Measurements from ENCODE around the gene SPR.
A peak's percentile ranks its signal among the peaks of the same experiment; 100 is the strongest.

SPR gene

GRCh38 chr2:72887032-72887739 lies at the start of gene SPR:
SPR (plus strand) TSS chr2:72887408; CDS start chr2:72887433, 25 bp downstream.
- DNase-seq, result peak; percentile 85

- DNase-seq, result no peak
Observed at GRCh38 chr2:72840066-72840465, 47.1 kb upstream of the SPR start.

GRCh38 chr2:72841462-72842125 lies 45.6 kb upstream of the SPR start:
- peak; percentile 72 for DNase-seq

- DNase-seq, result no peak
Observed at GRCh38 chr2:72843301-72843700, 43.9 kb upstream of the SPR start.

- no peak for DNase-seq
Observed at GRCh38 chr2:72846171-72847095, 40.8 kb upstream of the SPR start.

- no peak for DNase-seq
Observed at GRCh38 chr2:72847534-72848315, 39.5 kb upstream of the SPR start.

- DNase-seq, result no peak
Observed at GRCh38 chr2:72848436-72849137, 38.6 kb upstream of the SPR start.

- no peak for DNase-seq
Observed at GRCh38 chr2:72849138-72849462, 38.1 kb upstream of the SPR start.

GRCh38 chr2:72851333-72851732 lies 35.9 kb upstream of the SPR start:
- DNase-seq, result peak; percentile 68

GRCh38 chr2:72859831-72860262 lies 27.4 kb upstream of the SPR start:
- peak; percentile 91 for DNase-seq

- DNase-seq, result peak; percentile 97
Observed at GRCh38 chr2:72862239-72862988, 24.8 kb upstream of the SPR start.

GRCh38 chr2:72863046-72863445 lies 24.2 kb upstream of the SPR start:
- no peak for DNase-seq

- no peak for DNase-seq
Observed at GRCh38 chr2:72864500-72864899, 22.7 kb upstream of the SPR start.

- no peak for DNase-seq
Observed at GRCh38 chr2:72871060-72871459, 16.1 kb upstream of the SPR start.

GRCh38 chr2:72871880-72872279 lies 15.3 kb upstream of the SPR start:
- no peak for DNase-seq

- DNase-seq, result no peak
Observed at GRCh38 chr2:72883356-72883962, 3.7 kb upstream of the SPR start.

- DNase-seq, result no peak
Observed at GRCh38 chr2:72886505-72887031, 640 bp upstream of the SPR start.

- DNase-seq, result peak; percentile 96
Observed at GRCh38 chr2:72887740-72888437, 681 bp downstream of the SPR start.

GRCh38 chr2:72888438-72889202 lies 1.4 kb downstream of the SPR start:
- DNase-seq, result no peak

Data from islet precursor cell (in vitro differentiated cells).